CD4-positive, CD25-positive, alpha-beta regulatory T cell (primary cell): ENCODE results near the gene TIMM10B. TPM values are rescaled to one million over a fixed set of nuclear protein-coding genes. Genes with fewer than 3 reads are reported as not detected.

Experiments
- ATAC-seq, 2 donors: fragments of 150-1000 bp; cut with Tn5 transposase; one replicate each; pipeline ENCODE4 v1.10.0; 2021; ENCODE audit warnings: low read depth in 2 of 2, moderate number of reproducible peaks in 2 of 2, moderate library complexity in 1 of 2
- DNase-seq, 3 donors: peaks; one replicate each; pipeline versions ENCODE4 v3.0.0 to v3.0.0-alpha.2; 2012 to 2022; ENCODE audit warnings: mixed read lengths in 1 of 3
- H3K27ac ChIP-seq: one replicate; pipeline ENCODE4 v1.7.0; 2013; ENCODE audit warnings: mild to moderate bottlenecking, low read length; ENCODE audit not compliant: insufficient read depth, poor library complexity, severe bottlenecking
- H3K27me3 ChIP-seq: one replicate; pipeline ENCODE4 v1.7.0; 2013; ENCODE audit warnings: low read length; ENCODE audit not compliant: control insufficient read depth, insufficient read depth
- H3K36me3 ChIP-seq: one replicate; pipeline ENCODE4 v1.7.0; 2013; ENCODE audit warnings: mild to moderate bottlenecking, low read length, moderate library complexity; ENCODE audit not compliant: control insufficient read depth, insufficient read depth
- H3K4me1 ChIP-seq: 2 replicates; pipeline ENCODE4 v1.7.0; 2013; ENCODE audit warnings: mild to moderate bottlenecking, low read length; ENCODE audit not compliant: insufficient read depth, control insufficient read depth, poor library complexity, severe bottlenecking
- H3K4me3 ChIP-seq: one replicate; pipeline ENCODE4 v1.7.0; 2013; ENCODE audit warnings: low read depth, mild to moderate bottlenecking, low read length, moderate library complexity
- H3K9me3 ChIP-seq, 2 experiments: 1 replicate in 1 of 2; 2 replicates in 1 of 2; pipeline ENCODE4 v1.7.0; 2013; ENCODE audit warnings: low read length in 2 of 2, mild to moderate bottlenecking in 1 of 2, moderate library complexity in 1 of 2; ENCODE audit not compliant: control insufficient read depth in 2 of 2
- H3K27ac Mint-ChIP-seq, 3 donors: one replicate each; pipeline ENCODE4 v1.8.0; 2020 to 2022; ENCODE audit warnings: mild to moderate bottlenecking in 3 of 3, mixed read lengths in 3 of 3, moderate library complexity in 2 of 3
- H3K27me3 Mint-ChIP-seq: one replicate; pipeline ENCODE4 v1.8.0; 2022; ENCODE audit warnings: mild to moderate bottlenecking, mixed read lengths
- H3K36me3 Mint-ChIP-seq: one replicate; pipeline ENCODE4 v1.8.0; 2020; ENCODE audit warnings: mixed read lengths
- H3K4me1 Mint-ChIP-seq, 4 donors: one replicate each; pipeline ENCODE4 v1.8.0; 2020 to 2022; ENCODE audit warnings: mixed read lengths in 4 of 4, mild to moderate bottlenecking in 1 of 4
- H3K4me3 Mint-ChIP-seq, 4 donors: one replicate each; pipeline ENCODE4 v1.8.0; 2020 to 2022; ENCODE audit warnings: mild to moderate bottlenecking in 4 of 4, mixed read lengths in 4 of 4, moderate library complexity in 3 of 4
- H3K9me3 Mint-ChIP-seq, 7 donors: one replicate each; pipeline ENCODE4 v1.8.0; 2020 to 2022; ENCODE audit warnings: mixed read lengths in 7 of 7, mild to moderate bottlenecking in 3 of 7, moderate library complexity in 2 of 7
- polyA plus RNA-seq, 4 donors: library from polyadenylated mRNA; unstranded; fragments of 300-500 nt; fragmentation: Illumina TruSeq; gene quantifications; one replicate each; pipeline ENCODE4 v1.2.3, GENCODE V29; 2021
- total RNA-seq: library from RNA; stranded (reverse); gene quantifications from one replicate; pipeline ENCODE4 v1.2.3, GENCODE V29; 2022

The TIMM10B gene
- total and polyA plus RNA-seq, 5 donors from 2014 or later = 24.5 to 49.8 (median 37.3) TPM

DNA sequence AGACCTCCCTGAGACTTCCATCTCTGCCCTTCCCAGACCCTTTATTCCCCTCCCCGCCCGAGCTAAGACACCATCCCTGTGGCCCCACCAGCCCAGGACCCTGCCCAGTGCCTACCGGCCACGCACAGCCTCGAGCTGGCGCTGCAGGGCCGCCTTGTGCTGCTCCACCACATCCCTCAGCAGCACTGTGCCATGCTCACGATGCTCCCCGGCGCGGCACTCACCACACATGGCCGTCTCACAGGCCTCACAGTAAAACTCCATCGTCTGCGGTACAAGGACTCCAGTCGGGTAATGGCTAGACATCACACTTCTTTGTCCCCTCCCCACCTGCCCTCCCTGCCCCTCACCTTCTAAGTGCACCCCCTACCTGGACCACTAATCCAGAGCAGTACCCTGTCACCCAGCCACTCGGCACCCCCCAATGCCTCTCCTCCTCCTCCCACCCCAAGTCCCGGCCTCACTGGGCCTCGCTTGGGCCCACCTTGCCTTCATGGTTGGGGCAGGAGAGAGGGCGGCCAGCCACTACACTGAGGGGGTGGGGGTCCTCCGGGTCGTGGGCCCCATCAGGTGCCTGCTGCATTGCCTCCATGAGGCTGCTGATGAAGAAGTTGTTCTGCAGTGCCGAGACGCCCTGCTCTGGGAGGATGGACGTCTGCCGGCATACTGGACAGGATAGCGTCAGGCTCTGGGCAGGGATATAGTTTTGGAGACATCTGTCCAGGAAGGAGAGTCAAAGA lies 23.6 kb upstream of the TIMM10B start:
- no peak overlapping the region for H3K4me3 ChIP-seq
- H3K27ac ChIP-seq = no peak overlapping the region
- DNase-seq = no peak
- no peak for ATAC-seq
- Mint-ChIP-seq H3K27me3 (no peaks in the 10 kb centered on the region), H3K27ac (no peak overlapping the region), H3K36me3 (peaks cover 36% of the 10 kb centered on the region), H3K9me3 (no peaks in the 10 kb centered on the region), H3K4me1 (no peaks in the 10 kb centered on the region), H3K4me3 (no peak overlapping the region)
- H3K9me3 ChIP-seq = no peaks in the 10 kb centered on the region
- H3K36me3 ChIP-seq = peaks cover 28% of the 10 kb centered on the region
- H3K27me3 ChIP-seq = no peaks in the 10 kb centered on the region
- H3K4me1 ChIP-seq = no peaks in the 10 kb centered on the region

DNA sequence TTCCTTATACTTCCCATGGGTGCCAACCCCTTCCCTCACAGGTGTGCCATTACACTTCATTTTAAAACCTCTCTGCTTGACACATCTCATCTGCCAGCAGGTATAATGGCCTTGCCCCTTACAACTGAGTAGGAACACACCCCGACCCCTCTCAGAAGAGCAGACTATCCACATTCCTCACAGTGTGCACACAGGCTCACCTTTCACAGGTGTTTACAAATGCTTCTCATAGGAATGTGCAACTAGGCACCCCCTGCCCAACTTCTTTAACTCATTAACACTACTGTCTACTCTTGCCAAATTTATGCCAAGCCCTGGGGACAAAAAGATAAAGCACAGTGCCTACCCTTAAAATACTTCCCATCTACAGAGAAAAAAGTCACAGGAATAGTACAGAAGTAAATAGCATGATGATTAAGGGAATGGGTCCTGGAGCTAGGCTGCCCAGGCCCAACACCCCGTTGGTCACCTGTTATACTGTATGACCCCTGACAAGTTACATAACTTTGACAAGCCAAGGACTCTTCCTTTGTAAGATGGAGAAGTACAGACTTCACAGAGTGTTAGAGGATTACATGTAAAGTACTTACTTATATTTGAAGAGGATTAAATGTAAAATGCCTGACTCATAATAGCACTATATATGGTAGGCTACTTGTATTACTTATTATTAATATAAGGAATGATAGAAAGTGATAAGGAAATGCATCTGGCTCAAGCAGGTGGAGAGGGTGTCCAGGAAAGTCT lies 22.8 kb upstream of the TIMM10B start:
- Histone ChIP-seq H3K9me3 (no peaks in the 10 kb centered on the region), H3K36me3 (peaks cover 29% of the 10 kb centered on the region), H3K27ac (no peak overlapping the region), H3K4me3 (no peak overlapping the region), H3K4me1 (no peaks in the 10 kb centered on the region), H3K27me3 (no peaks in the 10 kb centered on the region)
- DNase-seq (no peak), ATAC-seq (no peak)
- Mint-ChIP-seq H3K36me3 (peaks cover 32% of the 10 kb centered on the region), H3K27me3 (no peaks in the 10 kb centered on the region), H3K27ac (no peak overlapping the region), H3K9me3 (no peaks in the 10 kb centered on the region), H3K4me3 (no peak overlapping the region), H3K4me1 (no peaks in the 10 kb centered on the region)

DNA sequence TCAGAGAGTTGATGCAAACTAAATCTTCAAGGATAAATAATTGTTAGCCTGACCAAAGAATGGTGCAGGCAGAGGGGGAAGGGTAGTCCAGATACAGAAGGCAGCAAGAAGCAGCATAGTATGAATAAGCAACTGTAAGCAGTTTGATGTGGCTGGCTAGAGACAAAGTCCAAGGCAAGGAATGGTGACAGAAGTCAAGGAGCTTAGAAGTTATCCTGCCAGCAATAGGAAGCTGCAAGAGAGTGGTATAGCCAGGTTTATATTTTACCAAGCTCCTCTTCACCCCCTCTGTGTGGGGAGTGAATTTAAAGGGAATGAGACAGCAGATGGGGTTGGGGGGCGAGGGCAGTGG lies 22.2 kb upstream of the TIMM10B start:
- Mint-ChIP-seq H3K9me3 (no peaks in the 10 kb centered on the region), H3K27me3 (no peaks in the 10 kb centered on the region), H3K4me3 (no peak overlapping the region), H3K4me1 (peaks cover 0 to 2% (median 0%) of the 10 kb centered on the region in 4 donors), H3K36me3 (peaks cover 33% of the 10 kb centered on the region), H3K27ac (no peak overlapping the region)
- DNase-seq (no peak), ATAC-seq (no peak)
- Histone ChIP-seq H3K36me3 (peaks cover 33% of the 10 kb centered on the region), H3K27ac (no peak overlapping the region), H3K4me3 (no peak overlapping the region), H3K9me3 (no peaks in the 10 kb centered on the region), H3K4me1 (no peaks in the 10 kb centered on the region), H3K27me3 (no peaks in the 10 kb centered on the region)

DNA sequence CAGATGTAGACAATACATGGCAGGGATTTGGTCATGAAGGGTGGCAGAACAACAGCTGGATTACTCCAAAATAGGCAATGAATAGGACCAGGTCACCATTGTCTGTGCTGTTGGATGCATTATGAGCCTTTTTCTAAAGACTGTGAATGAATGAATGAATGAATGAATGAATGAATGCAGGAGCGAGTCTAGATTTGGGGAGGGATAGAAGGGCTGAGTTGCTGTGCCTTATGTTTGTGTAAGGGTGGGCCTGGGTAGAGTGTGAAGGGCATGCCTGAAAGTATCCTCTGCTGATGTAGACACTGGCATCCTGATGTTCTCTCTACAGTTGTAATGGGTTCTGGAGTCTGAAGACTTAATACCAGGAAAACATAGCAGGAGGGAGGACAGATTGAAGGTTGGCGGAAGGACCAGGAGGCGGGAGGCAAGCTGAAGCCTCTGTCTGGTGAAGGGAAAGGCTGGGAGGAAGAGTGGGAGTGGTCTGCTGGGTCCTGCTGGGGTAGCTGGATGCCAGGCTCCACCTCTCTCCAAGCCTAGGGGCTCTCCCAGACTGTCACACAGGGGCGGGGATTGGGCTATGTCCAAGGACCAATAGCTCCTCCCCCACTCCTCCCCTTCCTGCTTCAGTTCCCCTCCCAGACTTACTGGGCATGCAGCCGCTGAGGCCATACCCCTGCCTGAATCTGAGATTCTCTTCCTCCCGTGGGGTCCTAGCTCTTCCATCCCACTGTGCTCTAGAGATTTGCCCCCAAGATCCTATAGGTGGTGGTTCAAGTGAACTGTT lies 12.4 kb upstream of the TIMM10B start:
- H3K4me1 Mint-ChIP-seq = peaks cover 5 to 17% (median 11%) of the 10 kb centered on the region in 4 donors
- no peaks in the 10 kb centered on the region for H3K27me3 ChIP-seq
- no peak for DNase-seq
- no peak overlapping the region for H3K27ac ChIP-seq
- peaks cover 12% of the 10 kb centered on the region for H3K4me1 ChIP-seq
- H3K9me3 ChIP-seq = no peaks in the 10 kb centered on the region
- H3K27me3 Mint-ChIP-seq = no peaks in the 10 kb centered on the region
- no peaks in the 10 kb centered on the region for H3K9me3 Mint-ChIP-seq
- H3K36me3 ChIP-seq = peaks cover 16% of the 10 kb centered on the region
- H3K36me3 Mint-ChIP-seq = peaks cover 23% of the 10 kb centered on the region
- no peak overlapping the region for H3K4me3 ChIP-seq
- H3K27ac Mint-ChIP-seq = no peak overlapping the region
- ATAC-seq = no peak
- H3K4me3 Mint-ChIP-seq = no peak overlapping the region

DNA sequence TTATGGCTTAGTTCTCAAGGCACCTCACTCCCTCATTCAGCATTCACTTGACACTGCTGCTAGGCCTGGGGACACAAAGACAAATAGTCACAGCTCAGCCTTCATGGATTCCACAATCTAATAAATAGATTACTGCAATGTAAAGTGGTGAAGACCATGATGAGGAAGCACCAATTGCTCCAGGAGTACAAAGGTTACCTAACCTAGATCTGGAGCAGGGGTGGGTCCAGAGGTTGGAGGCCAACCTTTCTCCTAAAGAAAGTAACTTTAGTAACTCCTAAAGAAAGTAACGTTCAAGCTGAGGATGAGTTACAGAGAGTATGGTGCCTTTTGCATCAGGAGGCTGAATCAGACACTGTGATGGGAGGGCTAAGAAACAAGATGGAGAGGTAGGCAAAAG lies 11.7 kb upstream of the TIMM10B start:
- no peaks in the 10 kb centered on the region for H3K9me3 Mint-ChIP-seq
- no peak for ATAC-seq

DNA sequence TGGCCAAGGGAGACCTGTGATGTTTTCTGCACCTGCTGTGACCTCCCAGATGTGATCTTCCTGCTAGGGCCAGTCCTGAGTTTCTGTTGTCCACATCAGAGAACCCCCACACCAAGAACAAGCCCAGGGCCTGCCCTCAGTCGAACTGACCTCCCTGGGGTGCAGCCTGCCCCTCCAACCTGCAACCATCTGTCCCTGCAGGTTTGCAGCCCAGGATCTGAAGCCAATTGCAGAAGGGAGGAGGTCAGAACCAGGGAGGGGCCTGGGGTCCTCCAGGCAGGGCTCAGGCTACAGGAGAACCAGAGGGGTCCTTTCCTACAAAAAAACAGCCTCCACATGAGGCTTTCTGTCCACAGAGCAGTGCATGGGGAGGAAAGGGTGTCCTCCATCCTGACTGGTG lies 8.4 kb upstream of the TIMM10B start:
- H3K36me3 Mint-ChIP-seq = peaks cover 3% of the 10 kb centered on the region
- H3K4me1 Mint-ChIP-seq = peaks cover 5 to 33% (median 14%) of the 10 kb centered on the region in 4 donors
- no peaks in the 10 kb centered on the region for H3K27me3 Mint-ChIP-seq
- no peak for DNase-seq
- Histone ChIP-seq H3K27ac (no peak overlapping the region), H3K9me3 (no peaks in the 10 kb centered on the region), H3K4me1 (peaks cover 16% of the 10 kb centered on the region), H3K27me3 (no peaks in the 10 kb centered on the region), H3K36me3 (peaks cover 6% of the 10 kb centered on the region), H3K4me3 (peak overlapping the region; percentile 26)
- H3K27ac Mint-ChIP-seq = peak overlapping the region in 2 of 3 donors; percentile 22 to 60
- peak overlapping the region; percentile 78 to 88 (median 83) for H3K4me3 Mint-ChIP-seq
- no peak for ATAC-seq
- H3K9me3 Mint-ChIP-seq = no peaks in the 10 kb centered on the region

More for the DNA sequence above, 11.7 kb upstream of the TIMM10B start:
- Histone ChIP-seq H3K27me3 (no peaks in the 10 kb centered on the region), H3K27ac (no peak overlapping the region), H3K4me1 (peaks cover 16% of the 10 kb centered on the region), H3K4me3 (no peak overlapping the region), H3K36me3 (peaks cover 10% of the 10 kb centered on the region), H3K9me3 (no peaks in the 10 kb centered on the region)
- no peak overlapping the region for H3K27ac Mint-ChIP-seq
- H3K27me3 Mint-ChIP-seq = no peaks in the 10 kb centered on the region
- peaks cover 16% of the 10 kb centered on the region for H3K36me3 Mint-ChIP-seq
- H3K4me1 Mint-ChIP-seq = peaks cover 5 to 24% (median 14%) of the 10 kb centered on the region in 4 donors
- H3K4me3 Mint-ChIP-seq = no peak overlapping the region
- no peak for DNase-seq

DNA sequence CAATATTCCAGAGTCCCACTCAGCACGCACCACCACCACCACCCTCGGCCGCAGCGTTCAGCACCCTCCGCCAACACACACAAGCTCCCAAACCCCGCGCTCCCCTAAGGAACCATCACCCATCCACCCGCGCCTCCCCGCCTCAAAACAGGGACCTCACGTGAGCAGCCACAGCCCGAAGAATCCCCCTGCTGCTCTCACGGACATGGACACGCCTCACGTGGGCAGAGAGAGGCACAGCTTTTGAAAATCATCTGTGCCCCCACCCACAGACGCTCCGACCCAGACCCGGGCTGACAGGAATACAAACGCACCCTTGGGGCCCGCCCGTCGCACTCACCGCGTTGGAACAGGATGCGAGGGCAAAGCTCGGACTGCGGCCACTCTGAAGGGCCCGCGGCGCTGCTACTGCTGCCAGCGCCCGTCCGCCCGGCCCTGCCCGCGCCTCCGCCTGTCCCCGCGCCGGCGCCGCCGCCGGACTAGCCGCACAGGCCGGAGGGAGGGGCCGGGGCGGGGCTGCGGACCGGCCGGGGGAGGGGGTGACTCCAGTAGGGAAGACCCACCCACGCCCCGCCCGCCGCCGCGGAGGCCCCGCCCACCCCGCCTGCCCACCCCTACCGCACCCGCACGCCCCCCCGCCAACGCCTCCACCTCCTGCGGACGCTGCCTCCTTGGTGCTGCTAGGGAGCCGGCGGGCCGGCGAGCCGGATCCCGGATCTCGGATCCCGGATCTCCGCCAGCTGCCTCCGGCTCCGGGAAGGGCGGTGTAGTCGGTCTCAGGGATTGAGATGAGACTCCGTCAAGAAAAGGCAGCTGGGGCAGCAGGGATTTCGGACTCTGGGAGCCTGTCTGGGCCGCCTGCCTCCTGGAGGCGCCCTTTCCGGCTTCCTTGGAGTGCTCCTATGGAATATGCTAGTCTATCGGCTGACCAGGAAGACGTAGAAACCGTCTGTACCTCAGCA lies 7.6 kb upstream of the TIMM10B start, which contains the start of gene TRIM3:
TRIM3 (minus strand) TSS at position 491 of the 962 bp plus-strand sequence. CDS start 8,246 bp downstream, outside the sequence.
- peak; percentile 47 to 80 (median 62) for DNase-seq
- peak within 1 kb of the TSS; percentile 53 for H3K4me3 ChIP-seq
- no peaks in the 10 kb centered on the region for H3K9me3 Mint-ChIP-seq

More for the DNA sequence above, 7.6 kb upstream of the TIMM10B start, which contains the start of gene TRIM3:
- Histone ChIP-seq H3K36me3 (peaks cover 11% of the 10 kb centered on the region), H3K27ac (peak within 1 kb of the TSS; percentile 81), H3K4me1 (peaks cover 16% of the 10 kb centered on the region), H3K9me3 (no peaks in the 10 kb centered on the region), H3K27me3 (no peaks in the 10 kb centered on the region)
- peaks cover 5 to 35% (median 14%) of the 10 kb centered on the region in 4 donors for H3K4me1 Mint-ChIP-seq
- H3K36me3 Mint-ChIP-seq = peaks cover 3% of the 10 kb centered on the region
- H3K27me3 Mint-ChIP-seq = no peaks in the 10 kb centered on the region
- ATAC-seq = peak; percentile 60 to 62
- H3K27ac Mint-ChIP-seq = peak within 1 kb of the TSS; percentile 60 to 92 (median 89)
- peak within 1 kb of the TSS; percentile 86 to 94 (median 91) for H3K4me3 Mint-ChIP-seq
